Astrocyte (in vitro differentiated cells and primary cell): ENCODE results near the gene CDYL. TPM values are rescaled to one million over a fixed set of nuclear protein-coding genes. Genes with fewer than 3 reads are reported as not detected.

Experiments
- DNase-seq: peaks from one replicate; pipeline ENCODE4 v3.0.0-alpha.2; 2010; ENCODE audit warnings: low read depth
- FAIRE-seq: peaks from 2 replicates; lab custom pipeline; 2011; peaks lifted over from hg19 to GRCh38; lab: Jason Lieb, UNC
- H2AFZ ChIP-seq: 2 replicates; pipeline ENCODE4 v1.6.0; 2012; ENCODE audit warnings: low read depth, low read length, inconsistent platforms
- H3K27ac ChIP-seq: 2 replicates; pipeline ENCODE4 v1.5.1; 2011; ENCODE audit warnings: low read depth, low read length, inconsistent platforms
- H3K27me3 ChIP-seq: 2 replicates; pipeline ENCODE4 v1.6.0; 2011; ENCODE audit warnings: low read length, inconsistent platforms; ENCODE audit not compliant: insufficient read depth
- H3K36me3 ChIP-seq: 2 replicates; pipeline ENCODE4 v1.5.1; 2011; ENCODE audit warnings: low read length, inconsistent platforms; ENCODE audit not compliant: insufficient read depth
- H3K4me1 ChIP-seq: 2 replicates; pipeline ENCODE4 v1.5.1; 2011; ENCODE audit warnings: low read length, inconsistent platforms; ENCODE audit not compliant: insufficient read depth
- H3K4me2 ChIP-seq: 2 replicates; pipeline ENCODE4 v1.6.0; 2012; ENCODE audit warnings: low read length, inconsistent platforms
- H3K4me3 ChIP-seq: 2 replicates; pipeline ENCODE4 v1.5.1; 2011; ENCODE audit warnings: low read depth, mild to moderate bottlenecking, low read length, inconsistent platforms; ENCODE audit not compliant: insufficient read depth
- H3K79me2 ChIP-seq: 2 replicates; pipeline ENCODE4 v1.6.0; 2012; ENCODE audit warnings: mild to moderate bottlenecking, low read length, inconsistent platforms; ENCODE audit not compliant: insufficient read depth
- H3K9ac ChIP-seq: 2 replicates; pipeline ENCODE4 v1.6.0; 2012; ENCODE audit warnings: mild to moderate bottlenecking, low read length, inconsistent platforms
- H3K9me3 ChIP-seq: 2 replicates; pipeline ENCODE4 v1.5.1; 2012; ENCODE audit warnings: low read depth, mild to moderate bottlenecking, low read length, inconsistent platforms; ENCODE audit not compliant: insufficient read depth
- H4K20me1 ChIP-seq: 2 replicates; pipeline ENCODE4 v1.6.0; 2012; ENCODE audit warnings: low read length, inconsistent platforms; ENCODE audit not compliant: insufficient read depth
- H3K27ac Mint-ChIP-seq: one replicate; pipeline ENCODE4 v1.8.0; 2021; ENCODE audit warnings: mild to moderate bottlenecking, mixed read lengths; ENCODE audit not compliant: unreplicated experiment
- H3K27me3 Mint-ChIP-seq: one replicate; pipeline ENCODE4 v1.8.0; 2021; ENCODE audit warnings: low read depth, mixed read lengths; ENCODE audit not compliant: unreplicated experiment
- H3K36me3 Mint-ChIP-seq: one replicate; pipeline ENCODE4 v1.8.0; 2021; ENCODE audit warnings: low read depth, mixed read lengths; ENCODE audit not compliant: unreplicated experiment
- H3K4me1 Mint-ChIP-seq: one replicate; pipeline ENCODE4 v1.8.0; 2021; ENCODE audit warnings: low read depth, mixed read lengths; ENCODE audit not compliant: unreplicated experiment
- H3K4me3 Mint-ChIP-seq: one replicate; pipeline ENCODE4 v1.8.0; 2021; ENCODE audit warnings: mild to moderate bottlenecking, moderate library complexity, mixed read lengths; ENCODE audit not compliant: unreplicated experiment
- H3K9me3 Mint-ChIP-seq: one replicate; pipeline ENCODE4 v1.8.0; 2021; ENCODE audit warnings: mild to moderate bottlenecking, mixed read lengths; ENCODE audit not compliant: unreplicated experiment
- EZH2 ChIP-seq: IDR thresholded peaks from 2 replicates; pipeline ENCODE4 v1.6.1; 2012; ENCODE audit warnings: mild to moderate bottlenecking, low read length, inconsistent platforms; ENCODE audit not compliant: insufficient read depth
- total RNA-seq: library from RNA; stranded (reverse); gene quantifications from 2 replicates; pipeline ENCODE4 v1.2.1, GENCODE V29; 2021
- TF ChIP-seq, protein P1 (sequence below): IDR thresholded peaks from 2 replicates; pipeline ENCODE4 v1.5.1; 2011; ENCODE audit warnings: low read depth, mild to moderate bottlenecking, inconsistent platforms, low read length, moderate library complexity; ENCODE audit not compliant: insufficient read depth

The CDYL gene
- total RNA-seq, 1 donor from 2014 or later: 87.1 TPM

DNA sequence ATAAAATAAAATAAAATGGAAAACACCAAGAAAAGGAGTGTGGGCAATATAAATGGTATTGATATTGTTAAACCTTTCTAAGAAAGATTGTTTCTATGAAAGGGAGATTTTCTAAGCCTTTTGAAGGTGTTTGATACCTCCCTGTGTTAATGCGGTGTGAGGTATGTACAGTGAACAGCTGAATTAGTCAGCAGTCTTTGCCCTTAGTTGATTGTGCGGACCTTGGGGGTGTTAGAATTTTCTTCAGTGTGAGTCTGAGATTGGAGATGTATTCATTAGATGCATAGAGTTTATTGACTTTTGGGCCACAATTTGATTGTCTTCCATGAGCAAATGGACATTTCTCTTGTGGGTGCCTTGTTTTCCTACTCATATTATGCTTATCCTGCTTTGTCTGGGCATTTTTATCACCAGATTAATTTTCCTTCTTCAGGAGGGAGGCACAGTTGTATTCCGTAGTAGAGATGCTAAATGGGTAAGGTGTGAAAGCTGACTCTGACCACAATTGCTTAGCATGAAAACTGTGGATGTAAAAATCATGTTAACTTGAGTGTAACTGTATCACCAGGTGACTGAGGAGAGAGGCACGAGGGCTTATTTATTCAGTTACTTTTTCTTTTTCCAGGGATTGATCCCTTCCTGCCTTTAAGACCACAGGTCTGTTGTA lies 42.2 kb downstream of the CDYL start:
- Histone ChIP-seq H3K9me3 (no peaks in the 10 kb centered on the region), H3K9ac (no peak overlapping the region), H3K36me3 (no peaks in the 10 kb centered on the region), H3K27me3 (no peaks in the 10 kb centered on the region), H4K20me1 (peaks cover 81% of the 10 kb centered on the region), H3K4me2 (no peak overlapping the region), H2AFZ (no peak overlapping the region), H3K79me2 (peaks cover 97% of the 10 kb centered on the region), H3K4me3 (no peak overlapping the region), H3K27ac (no peak overlapping the region), H3K4me1 (no peaks in the 10 kb centered on the region)
- Mint-ChIP-seq H3K27ac (no peak overlapping the region), H3K4me1 (peaks cover 24% of the 10 kb centered on the region), H3K4me3 (no peak overlapping the region), H3K27me3 (no peaks in the 10 kb centered on the region), H3K36me3 (peaks cover 5% of the 10 kb centered on the region), H3K9me3 (no peaks in the 10 kb centered on the region)
- no peak for DNase-seq
- TF ChIP-seq, protein P1, sequence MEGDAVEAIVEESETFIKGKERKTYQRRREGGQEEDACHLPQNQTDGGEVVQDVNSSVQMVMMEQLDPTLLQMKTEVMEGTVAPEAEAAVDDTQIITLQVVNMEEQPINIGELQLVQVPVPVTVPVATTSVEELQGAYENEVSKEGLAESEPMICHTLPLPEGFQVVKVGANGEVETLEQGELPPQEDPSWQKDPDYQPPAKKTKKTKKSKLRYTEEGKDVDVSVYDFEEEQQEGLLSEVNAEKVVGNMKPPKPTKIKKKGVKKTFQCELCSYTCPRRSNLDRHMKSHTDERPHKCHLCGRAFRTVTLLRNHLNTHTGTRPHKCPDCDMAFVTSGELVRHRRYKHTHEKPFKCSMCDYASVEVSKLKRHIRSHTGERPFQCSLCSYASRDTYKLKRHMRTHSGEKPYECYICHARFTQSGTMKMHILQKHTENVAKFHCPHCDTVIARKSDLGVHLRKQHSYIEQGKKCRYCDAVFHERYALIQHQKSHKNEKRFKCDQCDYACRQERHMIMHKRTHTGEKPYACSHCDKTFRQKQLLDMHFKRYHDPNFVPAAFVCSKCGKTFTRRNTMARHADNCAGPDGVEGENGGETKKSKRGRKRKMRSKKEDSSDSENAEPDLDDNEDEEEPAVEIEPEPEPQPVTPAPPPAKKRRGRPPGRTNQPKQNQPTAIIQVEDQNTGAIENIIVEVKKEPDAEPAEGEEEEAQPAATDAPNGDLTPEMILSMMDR: no peak
- TF ChIP-seq EZH2: no peak
- FAIRE-seq: no peak

DNA sequence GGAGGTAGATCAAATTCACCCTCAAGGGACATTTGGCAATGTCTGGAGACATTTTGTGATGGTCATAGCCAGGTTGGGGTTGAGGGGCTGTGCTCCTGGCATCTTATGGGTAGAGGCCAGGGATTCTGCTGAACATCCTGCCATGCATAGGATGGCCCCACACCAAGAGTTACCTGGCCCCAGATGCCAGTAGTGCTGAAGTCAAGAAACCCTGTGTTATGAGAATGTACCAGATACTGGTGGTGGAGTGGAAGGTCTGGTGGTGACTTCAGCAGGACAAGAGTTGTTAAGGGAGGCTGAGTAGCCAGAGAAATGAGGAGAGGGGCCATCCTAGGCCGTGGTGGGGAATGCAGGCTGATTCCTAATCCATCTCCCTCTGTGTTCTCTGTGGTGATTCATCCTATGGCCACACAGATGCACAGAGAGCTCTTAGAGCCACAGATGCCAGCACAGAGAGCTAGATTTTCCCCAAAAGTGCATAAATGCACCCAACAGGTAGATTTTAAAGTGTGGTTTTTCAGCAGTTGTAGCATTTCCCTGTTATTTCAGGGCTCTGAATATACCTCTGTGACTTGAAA lies 43.6 kb downstream of the CDYL start:
- H3K4me3 Mint-ChIP-seq: no peak overlapping the region

More for the DNA sequence above, 43.6 kb downstream of the CDYL start:
- Histone ChIP-seq H3K4me1 (no peaks in the 10 kb centered on the region), H3K4me3 (no peak overlapping the region), H4K20me1 (peaks cover 81% of the 10 kb centered on the region), H2AFZ (no peak overlapping the region), H3K9ac (no peak overlapping the region), H3K4me2 (no peak overlapping the region), H3K9me3 (no peaks in the 10 kb centered on the region), H3K79me2 (peaks cover 96% of the 10 kb centered on the region), H3K27me3 (no peaks in the 10 kb centered on the region), H3K27ac (no peak overlapping the region), H3K36me3 (no peaks in the 10 kb centered on the region)
- TF ChIP-seq EZH2: no peak
- TF ChIP-seq, protein P1: no peak
- Mint-ChIP-seq H3K27me3 (no peaks in the 10 kb centered on the region), H3K27ac (peak overlapping the region; percentile 5), H3K9me3 (no peaks in the 10 kb centered on the region), H3K36me3 (peaks cover 5% of the 10 kb centered on the region), H3K4me1 (peaks cover 24% of the 10 kb centered on the region)
- DNase-seq: peak; percentile 25
- FAIRE-seq: no peak
